Activated T-helper 1 cell treated with Interleukin-2 at 50 U/mL for 16 hours (primary cell): Measurements from ENCODE around the gene VANGL2.

Experiments
- DNase-seq: peaks from one replicate; pipeline ENCODE4 v3.0.0-alpha.2; 2020; ENCODE audit warnings: low read depth

Gene VANGL2

GRCh38 chr1:160428655-160429054 is 28.3 kb downstream of the VANGL2 start:
- no peak for DNase-seq

GRCh38 chr1:160429125-160429561 is 28.8 kb downstream of the VANGL2 start:
- DNase-seq = no peak

GRCh38 chr1:160429702-160430535 is 29.6 kb downstream of the VANGL2 start:
- no peak for DNase-seq

GRCh38 chr1:160431006-160431405 is 30.6 kb downstream of the VANGL2 start:
- no peak for DNase-seq

- DNase-seq = no peak
Observed at GRCh38 chr1:160431571-160431970, 31.2 kb downstream of the VANGL2 start.

- no peak for DNase-seq
Observed at GRCh38 chr1:160432371-160432786, 32.0 kb downstream of the VANGL2 start.

GRCh38 chr1:160436966-160437365 is 36.6 kb downstream of the VANGL2 start:
- no peak for DNase-seq

GRCh38 chr1:160437432-160438316 is 37.3 kb downstream of the VANGL2 start:
- DNase-seq = no peak

GRCh38 chr1:160438317-160438918 is 38.1 kb downstream of the VANGL2 start:
- DNase-seq = no peak

- DNase-seq = no peak
Observed at GRCh38 chr1:160438935-160439334, 38.6 kb downstream of the VANGL2 start.

- DNase-seq = no peak
Observed at GRCh38 chr1:160439718-160440117, 39.4 kb downstream of the VANGL2 start.

GRCh38 chr1:160446945-160447600 is 46.7 kb downstream of the VANGL2 start:
- DNase-seq = no peak

- no peak for DNase-seq
Observed at GRCh38 chr1:160449494-160449893, 49.1 kb downstream of the VANGL2 start.

GRCh38 chr1:160451119-160451858 is 50.9 kb downstream of the VANGL2 start:
- no peak for DNase-seq

- DNase-seq = no peak
Observed at GRCh38 chr1:160451859-160452232, 51.5 kb downstream of the VANGL2 start.

GRCh38 chr1:160453443-160453842 is 53.1 kb downstream of the VANGL2 start:
- DNase-seq = no peak

GRCh38 chr1:160454371-160455152 is 54.2 kb downstream of the VANGL2 start:
- no peak for DNase-seq

GRCh38 chr1:160455153-160455517 is 54.8 kb downstream of the VANGL2 start:
- DNase-seq = no peak

- DNase-seq = no peak
Observed at GRCh38 chr1:160459056-160459455, 58.7 kb downstream of the VANGL2 start.

GRCh38 chr1:160459687-160460086 is 59.3 kb downstream of the VANGL2 start:
- DNase-seq = no peak

- DNase-seq = no peak
Observed at GRCh38 chr1:160460214-160460642, 59.9 kb downstream of the VANGL2 start.
